HEK293 (cell line): Measurements from ENCODE around the gene TIMM50.

Source experiments
- ELK4 ChIP-seq: IDR thresholded peaks from 2 replicates; pipeline ENCODE4 v1.6.1; 2011; ENCODE audit warnings: mild to moderate bottlenecking, low read depth, low read length, borderline replicate concordance
- IKZF3 ChIP-seq: fragments of 450-650 bp; IDR thresholded peaks from 2 replicates; pipeline ENCODE4 v1.5.0; 2018; ENCODE audit warnings: missing biosample characterization, mild to moderate bottlenecking, missing genetic modification characterization, moderate library complexity
- KLF9 ChIP-seq: fragments of 450-650 bp; formaldehyde crosslinking; IDR thresholded peaks from 2 replicates; pipeline ENCODE4 v1.5.1; 2016; ENCODE audit warnings: missing biosample characterization, missing genetic modification characterization, low read depth
- OVOL3 ChIP-seq: fragments of 450-650 bp; formaldehyde crosslinking; IDR thresholded peaks from 2 replicates; pipeline ENCODE4 v1.5.1; 2016; ENCODE audit warnings: missing biosample characterization, missing genetic modification characterization
- PRDM1 ChIP-seq: fragments of 450-650 bp; formaldehyde crosslinking; IDR thresholded peaks from 2 replicates; pipeline ENCODE4; 2016; ENCODE audit warnings: missing biosample characterization, missing genetic modification characterization
- SP2 ChIP-seq: fragments of 450-650 bp; formaldehyde crosslinking; IDR thresholded peaks from 2 replicates; pipeline ENCODE4 v1.5.1; 2016; ENCODE audit warnings: missing biosample characterization, missing genetic modification characterization
- YY1 ChIP-seq: fragments of 450-650 bp; formaldehyde crosslinking; IDR thresholded peaks from 2 replicates; pipeline ENCODE4 v1.5.1; 2018; ENCODE audit warnings: missing biosample characterization, missing genetic modification characterization
- ZBTB48 ChIP-seq: fragments of 450-650 bp; formaldehyde crosslinking; IDR thresholded peaks from 2 replicates; pipeline ENCODE4 v1.5.1; 2016; ENCODE audit warnings: missing biosample characterization, missing genetic modification characterization
- ZNF10 ChIP-seq: fragments of 450-650 bp; formaldehyde crosslinking; IDR thresholded peaks from 2 replicates; pipeline ENCODE4 v1.5.1; 2017; ENCODE audit warnings: missing biosample characterization, missing genetic modification characterization
- ZNF292 ChIP-seq: fragments of 450-650 bp; formaldehyde crosslinking; IDR thresholded peaks from 2 replicates; pipeline ENCODE4 v1.5.1; 2016; ENCODE audit warnings: low read depth, missing biosample characterization, missing genetic modification characterization, borderline replicate concordance
- ZNF362 ChIP-seq: fragments of 450-650 bp; formaldehyde crosslinking; IDR thresholded peaks from 2 replicates; pipeline ENCODE4 v1.5.1; 2016; ENCODE audit warnings: missing biosample characterization, missing genetic modification characterization
- ZNF398 ChIP-seq: fragments of 450-650 bp; formaldehyde crosslinking; IDR thresholded peaks from 2 replicates; pipeline ENCODE4 v1.5.1; 2017; ENCODE audit warnings: missing biosample characterization, missing genetic modification characterization
- ZNF423 ChIP-seq: fragments of 450-650 bp; formaldehyde crosslinking; IDR thresholded peaks from 2 replicates; pipeline ENCODE4 v1.5.1; 2016; ENCODE audit warnings: missing biosample characterization, missing genetic modification characterization
- ZNF518A ChIP-seq: fragments of 450-650 bp; formaldehyde crosslinking; conservative IDR thresholded peaks from 2 replicates; pipeline ENCODE4 v1.5.1; 2016; ENCODE audit warnings: low read depth, missing biosample characterization, missing genetic modification characterization
- ZNF571 ChIP-seq: fragments of 450-650 bp; formaldehyde crosslinking; IDR thresholded peaks from 2 replicates; pipeline ENCODE4 v1.5.0; 2017; ENCODE audit warnings: missing biosample characterization, missing genetic modification characterization
- ZNF580 ChIP-seq: fragments of 450-650 bp; formaldehyde crosslinking; IDR thresholded peaks from 2 replicates; pipeline ENCODE4 v1.5.1; 2016; ENCODE audit warnings: missing biosample characterization, missing genetic modification characterization
- ZNF585B ChIP-seq: fragments of 450-650 bp; formaldehyde crosslinking; IDR thresholded peaks from 2 replicates; pipeline ENCODE4 v1.5.1; 2016; ENCODE audit warnings: missing biosample characterization, missing genetic modification characterization
- ZNF645 ChIP-seq: fragments of 450-650 bp; formaldehyde crosslinking; IDR thresholded peaks from 2 replicates; pipeline ENCODE4; 2016; ENCODE audit warnings: missing biosample characterization, missing genetic modification characterization
- ZNF654 ChIP-seq: fragments of 450-650 bp; formaldehyde crosslinking; IDR thresholded peaks from 2 replicates; pipeline ENCODE4 v1.5.1; 2016; ENCODE audit warnings: low read depth, missing biosample characterization, missing genetic modification characterization
- ZNF660 ChIP-seq: fragments of 450-650 bp; IDR thresholded peaks from 2 replicates; pipeline ENCODE4 v1.5.1; 2018; ENCODE audit warnings: missing biosample characterization, mild to moderate bottlenecking, missing genetic modification characterization
- ZNF692 ChIP-seq: fragments of 450-650 bp; formaldehyde crosslinking; IDR thresholded peaks from 2 replicates; pipeline ENCODE4 v1.5.1; 2016; ENCODE audit warnings: missing biosample characterization, missing genetic modification characterization
- ZNF777 ChIP-seq: fragments of 450-650 bp; formaldehyde crosslinking; IDR thresholded peaks from 2 replicates; pipeline ENCODE4 v1.5.1; 2017; ENCODE audit warnings: missing biosample characterization, missing genetic modification characterization, borderline replicate concordance
- ZNF792 ChIP-seq: fragments of 450-650 bp; formaldehyde crosslinking; IDR thresholded peaks from 2 replicates; pipeline ENCODE4 v1.5.1; 2016; ENCODE audit warnings: missing biosample characterization, missing genetic modification characterization
- ZNF837 ChIP-seq: fragments of 450-650 bp; formaldehyde crosslinking; IDR thresholded peaks from 2 replicates; pipeline ENCODE4 v1.5.1; 2016; ENCODE audit warnings: missing biosample characterization, missing genetic modification characterization
- ZSCAN18 ChIP-seq: fragments of 450-650 bp; formaldehyde crosslinking; IDR thresholded peaks from 2 replicates; pipeline ENCODE4 v1.5.1; 2016; ENCODE audit warnings: missing biosample characterization, missing genetic modification characterization
- ZSCAN5A ChIP-seq: fragments of 450-650 bp; formaldehyde crosslinking; IDR thresholded peaks from 2 replicates; pipeline ENCODE4 v1.5.1; 2016; ENCODE audit warnings: missing biosample characterization, missing genetic modification characterization

TIMM50 gene

GRCh38 chr19:39497701-39497995 lies 17.0 kb downstream of the TIMM50 start (continued):
- no peak for TF ChIP-seq ZNF571
- TF ChIP-seq ELK4, result no peak
- no peak for TF ChIP-seq ZNF654
- no peak for TF ChIP-seq SP2 (tag by site-specific recombination)
- no peak for TF ChIP-seq ZNF398
- TF ChIP-seq ZNF518A, result no peak
- no peak for TF ChIP-seq ZNF585B
- peak; percentile 81; the same call in 1 of the 2 replicates for TF ChIP-seq ZNF660 (tag by site-specific recombination)
- no peak for TF ChIP-seq ZBTB48 (tag by site-specific recombination)
- no peak for TF ChIP-seq ZNF292 (tag by site-specific recombination)
- TF ChIP-seq ZSCAN5A (tag by site-specific recombination), result no peak
- 0 out of 2 replicates have a peak, but pooled peaks have one; percentile 42 for TF ChIP-seq ZNF362
- no peak for TF ChIP-seq ZNF423 (tag by site-specific recombination)
- no peak for TF ChIP-seq ZNF692 (tag by site-specific recombination)
- TF ChIP-seq OVOL3, result no peak
- no peak for TF ChIP-seq ZNF792
- TF ChIP-seq KLF9 (tag by site-specific recombination), result no peak
- no peak for TF ChIP-seq PRDM1
- TF ChIP-seq ZNF645, result no peak
- TF ChIP-seq ZNF777 (tag by site-specific recombination), result no peak
- TF ChIP-seq IKZF3 (tag by site-specific recombination), result peak; percentile 87
- no peak for TF ChIP-seq ZNF837 (tag by site-specific recombination)
- TF ChIP-seq ZNF10, result 0 out of 2 replicates have a peak, but pooled peaks have one; percentile 21
- no peak for TF ChIP-seq ZNF580 (tag by site-specific recombination)
- TF ChIP-seq ZSCAN18 (tag by site-specific recombination), result no peak
- no peak for TF ChIP-seq YY1
